Measurements from ENCODE around the gene FANK1. TPM values are rescaled to one million over a fixed set of nuclear protein-coding genes. Genes with fewer than 3 reads are reported as not detected.

Gene FANK1
- total RNA-seq, 1 experiment from 2014 or later, result 2.5 TPM

DNA sequence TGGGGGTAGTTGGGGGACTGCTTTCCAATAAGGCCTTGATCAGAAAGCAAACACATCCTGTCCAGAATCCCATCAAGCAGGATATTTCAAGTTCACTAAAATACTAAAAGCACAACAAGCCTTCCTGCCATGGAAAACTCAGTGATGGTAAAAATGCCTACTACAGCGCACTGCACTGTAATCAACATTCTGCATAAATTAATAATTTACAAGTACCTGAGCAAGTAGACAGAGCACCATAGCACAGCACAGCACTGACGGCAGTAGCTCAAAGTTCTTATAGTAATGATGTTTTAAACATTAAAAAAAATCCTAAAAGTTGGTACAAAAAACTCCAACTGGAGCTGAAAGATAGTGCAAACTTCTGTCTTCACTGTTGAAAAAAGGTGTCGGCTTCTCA, 120.5 kb downstream of the FANK1 start:
- H3K4me3 Mint-ChIP-seq (ENCODE audit: unreplicated experiment), result no peak overlapping the region
- H3K9me3 Mint-ChIP-seq (ENCODE audit: unreplicated experiment), result no peaks in the 10 kb centered on the region
- CTCF ChIA-PET, result interaction anchor here (1.0 kb wide), 1 partner anchor 21 kb away, joined by 4 read pairs; no protein-coding TSS in a partner anchor
- intact Hi-C loops (cut with micrococcal nuclease), result no loop called here
- peaks cover 30% of the 10 kb centered on the region for H3K4me1 Mint-ChIP-seq (ENCODE audit: insufficient read depth, unreplicated experiment)
- no peaks in the 10 kb centered on the region for H3K36me3 Mint-ChIP-seq (ENCODE audit: insufficient read depth, unreplicated experiment)
- no peaks in the 10 kb centered on the region for H3K27me3 Mint-ChIP-seq (ENCODE audit: insufficient read depth, unreplicated experiment)
- no peak for DNase-seq (ENCODE audit: unreplicated experiment)
- TF ChIP-seq, protein P1, sequence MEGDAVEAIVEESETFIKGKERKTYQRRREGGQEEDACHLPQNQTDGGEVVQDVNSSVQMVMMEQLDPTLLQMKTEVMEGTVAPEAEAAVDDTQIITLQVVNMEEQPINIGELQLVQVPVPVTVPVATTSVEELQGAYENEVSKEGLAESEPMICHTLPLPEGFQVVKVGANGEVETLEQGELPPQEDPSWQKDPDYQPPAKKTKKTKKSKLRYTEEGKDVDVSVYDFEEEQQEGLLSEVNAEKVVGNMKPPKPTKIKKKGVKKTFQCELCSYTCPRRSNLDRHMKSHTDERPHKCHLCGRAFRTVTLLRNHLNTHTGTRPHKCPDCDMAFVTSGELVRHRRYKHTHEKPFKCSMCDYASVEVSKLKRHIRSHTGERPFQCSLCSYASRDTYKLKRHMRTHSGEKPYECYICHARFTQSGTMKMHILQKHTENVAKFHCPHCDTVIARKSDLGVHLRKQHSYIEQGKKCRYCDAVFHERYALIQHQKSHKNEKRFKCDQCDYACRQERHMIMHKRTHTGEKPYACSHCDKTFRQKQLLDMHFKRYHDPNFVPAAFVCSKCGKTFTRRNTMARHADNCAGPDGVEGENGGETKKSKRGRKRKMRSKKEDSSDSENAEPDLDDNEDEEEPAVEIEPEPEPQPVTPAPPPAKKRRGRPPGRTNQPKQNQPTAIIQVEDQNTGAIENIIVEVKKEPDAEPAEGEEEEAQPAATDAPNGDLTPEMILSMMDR (IDR thresholded peaks at IDR 0.05; ENCODE audit: unreplicated experiment), result no peak
- no TSS peak for BruUV-seq (replicated peaks)
- POLR2A ChIA-PET, result interaction anchor here (0.7 kb wide), 1 partner anchor 65 kb away, joined by 3 read pairs; no protein-coding TSS in a partner anchor
- H3K27ac Mint-ChIP-seq (ENCODE audit: low read depth, unreplicated experiment), result peak overlapping the region; percentile 47

- Mint-ChIP-seq H3K27me3 (ENCODE audit: insufficient read depth, unreplicated experiment) (no peaks in the 10 kb centered on the region), H3K9me3 (ENCODE audit: unreplicated experiment) (no peaks in the 10 kb centered on the region), H3K4me1 (ENCODE audit: insufficient read depth, unreplicated experiment) (peaks cover 20% of the 10 kb centered on the region), H3K27ac (ENCODE audit: low read depth, unreplicated experiment) (no peak overlapping the region), H3K4me3 (ENCODE audit: unreplicated experiment) (no peak overlapping the region), H3K36me3 (ENCODE audit: insufficient read depth, unreplicated experiment) (no peaks in the 10 kb centered on the region)
- intact Hi-C loops (cut with micrococcal nuclease), result no loop called here
- TF ChIP-seq, protein P1 (IDR thresholded peaks at IDR 0.05; ENCODE audit: unreplicated experiment), result no peak
- ChIA-PET CTCF (interaction anchor here (0.6 to 1.4 kb wide), 2 partner anchors 36 to 116 kb away, joined by 3 to 4 read pairs; no protein-coding TSS in a partner anchor), POLR2A (no interaction called here)
- peak; percentile 8 for DNase-seq (ENCODE audit: unreplicated experiment)
- BruUV-seq (replicated peaks), result no TSS peak
Measured at GRCh38 chr10:126017961-126018560, 121.7 kb downstream of the FANK1 start.

DNA sequence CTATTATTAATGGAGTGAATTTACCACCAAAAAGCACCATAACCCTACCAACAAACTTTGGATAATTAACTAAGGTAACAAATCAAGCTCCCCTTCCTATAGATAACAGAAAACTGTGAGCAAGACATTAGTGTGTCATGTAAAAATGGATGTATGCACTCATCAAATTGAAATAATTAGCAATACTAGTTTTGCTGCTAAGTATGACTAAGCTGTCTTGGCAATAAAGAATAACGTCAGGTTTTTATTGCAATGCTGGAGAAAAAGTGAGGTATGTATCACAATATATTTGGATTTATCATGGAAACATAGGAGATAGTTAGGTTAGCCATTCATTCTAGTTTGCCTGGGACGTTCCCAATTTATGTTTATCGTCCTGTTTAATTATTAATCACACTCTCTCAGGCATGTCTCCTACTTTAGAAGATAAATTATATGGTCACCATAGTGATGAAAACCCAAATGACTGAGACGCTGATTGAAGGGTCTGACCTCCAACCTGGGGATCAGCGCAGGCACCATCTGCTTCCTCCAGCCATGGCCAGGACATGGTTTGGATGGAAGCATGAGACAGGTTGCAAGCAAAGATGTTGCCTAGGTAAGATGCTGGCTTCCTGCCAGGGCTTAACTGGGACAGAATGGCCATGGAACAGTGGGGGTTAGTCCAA, 125.6 kb downstream of the FANK1 start:
- Mint-ChIP-seq H3K27ac (ENCODE audit: low read depth, unreplicated experiment) (no peak overlapping the region), H3K4me1 (ENCODE audit: insufficient read depth, unreplicated experiment) (peaks cover 4% of the 10 kb centered on the region), H3K9me3 (ENCODE audit: unreplicated experiment) (peaks cover 5% of the 10 kb centered on the region), H3K27me3 (ENCODE audit: insufficient read depth, unreplicated experiment) (no peaks in the 10 kb centered on the region), H3K4me3 (ENCODE audit: unreplicated experiment) (no peak overlapping the region), H3K36me3 (ENCODE audit: insufficient read depth, unreplicated experiment) (no peaks in the 10 kb centered on the region)
- intact Hi-C loops (cut with micrococcal nuclease), result no loop called here
- CTCF ChIA-PET, result interaction anchor here (0.8 to 1.5 kb wide), 2 partner anchors 10 to 664 kb away, joined by 3 read pairs; no protein-coding TSS in a partner anchor
- DNase-seq (ENCODE audit: unreplicated experiment), result peak; percentile 6
- POLR2A ChIA-PET, result interaction anchor here (1.3 to 1.4 kb wide), 2 partner anchors 29 to 312 kb away, joined by 3 to 5 read pairs; no protein-coding TSS in a partner anchor
- no TSS peak for BruUV-seq (replicated peaks)
- TF ChIP-seq, protein P1 (IDR thresholded peaks at IDR 0.05; ENCODE audit: unreplicated experiment), result no peak

- ChIA-PET CTCF (interaction anchor here (1.5 kb wide), 1 partner anchor 9 kb away, joined by 3 read pairs; no protein-coding TSS in a partner anchor), POLR2A (no interaction called here)
- DNase-seq (ENCODE audit: unreplicated experiment), result no peak
- Mint-ChIP-seq H3K27ac (ENCODE audit: low read depth, unreplicated experiment) (no peak overlapping the region), H3K4me3 (ENCODE audit: unreplicated experiment) (no peak overlapping the region), H3K4me1 (ENCODE audit: insufficient read depth, unreplicated experiment) (no peaks in the 10 kb centered on the region), H3K36me3 (ENCODE audit: insufficient read depth, unreplicated experiment) (no peaks in the 10 kb centered on the region), H3K27me3 (ENCODE audit: insufficient read depth, unreplicated experiment) (no peaks in the 10 kb centered on the region), H3K9me3 (ENCODE audit: unreplicated experiment) (peaks cover 10% of the 10 kb centered on the region)
- TF ChIP-seq, protein P1 (IDR thresholded peaks at IDR 0.05; ENCODE audit: unreplicated experiment), result no peak
- BruUV-seq (replicated peaks), result no TSS peak
- intact Hi-C loops (cut with micrococcal nuclease), result no loop called here
Measured at GRCh38 chr10:126022841-126023240, 126.5 kb downstream of the FANK1 start.
